Smooth muscle cell of the pulmonary artery (primary cell): Measurements from ENCODE around the gene GPANK1. TPM values are rescaled to one million over a fixed set of nuclear protein-coding genes. Genes with fewer than 3 reads are reported as not detected.

ENCODE experiments used
- total RNA-seq: library from RNA; depleted of rRNA; stranded (reverse); fragments of >200 nt; gene quantifications from 2 replicates; pipeline ENCODE4 v1.2.3, GENCODE V29; 2014

GPANK1 gene
- 9.7 and 14.1 TPM in 2 replicates for total RNA-seq

GRCh38 chr6:31664790-31665500 lies at the start of gene GPANK1:
GPANK1 (minus strand) TSS chr6:31664997; CDS start chr6:31664478, 519 bp downstream.

GRCh38 chr6:31706599-31706998 lies 41.8 kb upstream of the GPANK1 start, which contains the start of gene LY6G6F:
LY6G6F (plus strand) TSS chr6:31706866; CDS start chr6:31706907, 41 bp downstream.

GRCh38 chr6:31702819-31703716 lies 38.3 kb upstream of the GPANK1 start, which contains the start of gene ABHD16A:
ABHD16A (minus strand) TSS chr6:31703324; CDS start chr6:31703281, 43 bp downstream.

GRCh38 chr6:31680226-31681134 lies 15.7 kb upstream of the GPANK1 start, which contains the start of gene LY6G5C:
LY6G5C (minus strand) TSS chr6:31681067; CDS start chr6:31680373, 694 bp downstream.

GRCh38 chr6:31669676-31670075 lies 4.9 kb upstream of the GPANK1 start, which contains the start of gene LY6G5B:
LY6G5B (plus strand) TSS chr6:31669976; CDS start chr6:31670951, 975 bp downstream.

GRCh38 chr6:31665501-31666336 lies 922 bp upstream of the GPANK1 start, which contains the start of gene CSNK2B:
CSNK2B (plus strand) TSS chr6:31666080; CDS start chr6:31666832, 752 bp downstream.

GRCh38 chr6:31660381-31661261 lies 4.2 kb downstream of the GPANK1 start, which contains the start of gene C6orf47:
C6orf47 (minus strand) TSS chr6:31660778; CDS start chr6:31659947, 831 bp downstream.

GRCh38 chr6:31655349-31656237 lies 9.2 kb downstream of the GPANK1 start, which contains the start of gene APOM:
APOM (plus strand) TSS chr6:31655894; CDS start chr6:31655967, 73 bp downstream.

GRCh38 chr6:31620586-31621319 lies 44.0 kb downstream of the GPANK1 start, which contains the start of gene PRRC2A:
PRRC2A (plus strand) TSS chr6:31620715; CDS start chr6:31622790, 2,075 bp downstream.

GRCh38 chr6:31614684-31615578 lies 49.9 kb downstream of the GPANK1 start, which contains the start of gene AIF1:
AIF1 (plus strand) TSS chr6:31615234; CDS start chr6:31615330, 96 bp downstream.

Other genes with a start within 250 kb of the GPANK1 start
- 14.8 and 15.8 TPM in 2 replicates for gene MICB, start 166.9 kb downstream of the GPANK1 start, total RNA-seq
- gene MCCD1, start 136.0 kb downstream of the GPANK1 start, total RNA-seq: not detected in 2 replicates
- gene DDX39B, start 123.0 kb downstream of the GPANK1 start, total RNA-seq: 221 and 228 TPM in 2 replicates
- 1.5 and 4.3 TPM in 2 replicates for gene ATP6V1G2, start 118.4 kb downstream of the GPANK1 start, total RNA-seq
- 22.7 and 27.5 TPM in 2 replicates for gene NFKBIL1, start 117.4 kb downstream of the GPANK1 start, total RNA-seq
- gene LTA, start 92.7 kb downstream of the GPANK1 start, total RNA-seq: not detected in 2 replicates
- gene TNF, start 89.4 kb downstream of the GPANK1 start, total RNA-seq: not detected in 2 replicates
- not detected in 2 replicates for gene LTB, start 82.6 kb downstream of the GPANK1 start, total RNA-seq
- 0.23 TPM in 1 of 2 replicates, not detected in the other for gene LST1, start 78.7 kb downstream of the GPANK1 start, total RNA-seq
- gene NCR3, start 72.0 kb downstream of the GPANK1 start, total RNA-seq: not detected in 2 replicates
- gene AIF1, start 49.8 kb downstream of the GPANK1 start, total RNA-seq: not detected in 2 replicates
- 61.8 and 76.9 TPM in 2 replicates for gene PRRC2A, start 44.3 kb downstream of the GPANK1 start, total RNA-seq
- gene BAG6, start 12.3 kb downstream of the GPANK1 start, total RNA-seq: 194 and 208 TPM in 2 replicates
- gene APOM, start 9.1 kb downstream of the GPANK1 start, total RNA-seq: 1.0 and 1.6 TPM in 2 replicates
- gene C6orf47, start 4.2 kb downstream of the GPANK1 start, total RNA-seq: 20.9 and 23.3 TPM in 2 replicates
- 75.1 and 82.0 TPM in 2 replicates for gene CSNK2B, start 1.1 kb upstream of the GPANK1 start, total RNA-seq
- 1.9 and 4.0 TPM in 2 replicates for gene LY6G5B, start 5.0 kb upstream of the GPANK1 start, total RNA-seq
- gene LY6G5C, start 16.1 kb upstream of the GPANK1 start, total RNA-seq: 0.26 and 0.85 TPM in 2 replicates
- gene ABHD16A, start 38.3 kb upstream of the GPANK1 start, total RNA-seq: 47.6 and 50.4 TPM in 2 replicates
- not detected in 2 replicates for gene LY6G6F, start 41.9 kb upstream of the GPANK1 start, total RNA-seq
- not detected in 2 replicates for gene LY6G6D, start 50.4 kb upstream of the GPANK1 start, total RNA-seq
- gene LY6G6C, start 56.7 kb upstream of the GPANK1 start, total RNA-seq: not detected in 2 replicates
- gene MPIG6B, start 58.4 kb upstream of the GPANK1 start, total RNA-seq: not detected in 2 replicates
- gene DDAH2, start 64.3 kb upstream of the GPANK1 start, total RNA-seq: 66.1 and 86.1 TPM in 2 replicates
- 417 and 463 TPM in 2 replicates for gene CLIC1, start 71.5 kb upstream of the GPANK1 start, total RNA-seq
- gene MSH5, start 75.0 kb upstream of the GPANK1 start, total RNA-seq: 3.8 and 6.6 TPM in 2 replicates
- 0.78 and 0.79 TPM in 2 replicates for gene SAPCD1, start 97.7 kb upstream of the GPANK1 start, total RNA-seq
- gene VWA7, start 112.3 kb upstream of the GPANK1 start, total RNA-seq: 0.26 and 0.46 TPM in 2 replicates
- 50.8 and 109 TPM in 2 replicates for gene VARS1, start 130.8 kb upstream of the GPANK1 start, total RNA-seq
- 16.7 and 16.9 TPM in 2 replicates for gene LSM2, start 142.0 kb upstream of the GPANK1 start, total RNA-seq
- gene HSPA1L, start 150.3 kb upstream of the GPANK1 start, total RNA-seq: 1.9 and 2.2 TPM in 2 replicates
- gene HSPA1A, start 150.5 kb upstream of the GPANK1 start, total RNA-seq: 133 and 166 TPM in 2 replicates
- gene HSPA1B, start 162.7 kb upstream of the GPANK1 start, total RNA-seq: 113 and 154 TPM in 2 replicates
- gene NEU1, start 197.8 kb upstream of the GPANK1 start, total RNA-seq: 75.7 and 102 TPM in 2 replicates
- gene SLC44A4, start 214.0 kb upstream of the GPANK1 start, total RNA-seq: 0.20 TPM in 1 of 2 replicates, not detected in the other
- 57.3 and 69.7 TPM in 2 replicates for gene EHMT2, start 232.7 kb upstream of the GPANK1 start, total RNA-seq
- gene ZBTB12, start 237.1 kb upstream of the GPANK1 start, total RNA-seq: 7.6 and 9.8 TPM in 2 replicates